Uterine smooth muscle cell (primary cell): ENCODE data around the gene STARD3. TPM values are rescaled to one million over a fixed set of nuclear protein-coding genes. Genes with fewer than 3 reads are reported as not detected.

Source experiments
- total RNA-seq: library from RNA; depleted of rRNA; stranded (reverse); fragments of >200 nt; gene quantifications from 2 replicates; pipeline ENCODE4 v1.2.3, GENCODE V29; 2014

The STARD3 gene
- total RNA-seq: 21.6 and 26.7 TPM in 2 replicates

GRCh38 chr17:39636927-39637736 lies at the start of gene STARD3:
STARD3 (plus strand) TSS chr17:39637144; CDS start chr17:39653532, 16,388 bp downstream.

DNA sequence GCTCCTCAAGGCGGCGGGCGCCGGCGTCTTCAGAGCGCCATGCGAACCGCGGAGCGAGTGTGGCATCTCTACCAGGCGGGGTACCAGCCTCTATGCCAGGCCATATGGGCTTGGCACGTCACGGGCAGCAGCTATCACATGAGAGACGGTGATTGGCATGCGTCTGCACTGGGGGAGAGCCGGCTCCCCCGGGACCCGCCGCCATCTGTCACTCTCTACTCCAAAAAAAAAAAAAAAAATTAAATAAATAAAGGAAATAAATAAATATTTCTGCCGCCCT lies 29.2 kb upstream of the STARD3 start, which contains the start of gene NEUROD2:
TSS of gene NEUROD2 (minus strand) at position 70 of the 280 bp plus-strand sequence. CDS start 1,321 bp downstream, outside the sequence.

GRCh38 chr17:39626171-39627046 lies 10.5 kb upstream of the STARD3 start, which contains the start of gene PPP1R1B:
PPP1R1B (plus strand) TSS chr17:39626952; CDS start chr17:39627393, 441 bp downstream.

GRCh38 chr17:39664581-39665561 lies 27.9 kb downstream of the STARD3 start, which contains the start of gene TCAP:
TCAP (plus strand) TSS chr17:39665349; CDS start chr17:39665360, 11 bp downstream.

GRCh38 chr17:39667945-39668924 lies 31.3 kb downstream of the STARD3 start, which contains the start of gene PNMT:
PNMT (plus strand) TSS chr17:39668453; CDS start chr17:39668476, 23 bp downstream.

GRCh38 chr17:39687546-39688474 lies 50.9 kb downstream of the STARD3 start, which contains the start of gene PGAP3:
PGAP3 (minus strand) TSS chr17:39688057; CDS start chr17:39688014, 43 bp downstream.

GRCh38 chr17:39699818-39700147 lies 62.8 kb downstream of the STARD3 start, which contains the start of gene ERBB2:
ERBB2 (plus strand) TSS chr17:39700064; CDS start chr17:39700239, 175 bp downstream.

Other genes starting within 250 kb of the STARD3 start
- 13.8 and 21.4 TPM in 2 replicates for gene FBXL20, start 235.5 kb upstream of the STARD3 start, total RNA-seq
- 20.5 and 22.7 TPM in 2 replicates for gene MED1, start 185.9 kb upstream of the STARD3 start, total RNA-seq
- 27.5 and 29.7 TPM in 2 replicates for gene CDK12, start 175.7 kb upstream of the STARD3 start, total RNA-seq
- not detected in 2 replicates for gene NEUROD2, start 29.2 kb upstream of the STARD3 start, total RNA-seq
- not detected in 2 replicates for gene PPP1R1B, start 10.2 kb upstream of the STARD3 start, total RNA-seq
- gene TCAP, start 28.2 kb downstream of the STARD3 start, total RNA-seq: 0.33 and 0.50 TPM in 2 replicates
- 0.22 TPM in 1 of 2 replicates, not detected in the other for gene PNMT, start 31.3 kb downstream of the STARD3 start, total RNA-seq
- 5.9 and 10.0 TPM in 2 replicates for gene PGAP3, start 50.9 kb downstream of the STARD3 start, total RNA-seq
- 28.0 and 37.5 TPM in 2 replicates for gene ERBB2, start 62.9 kb downstream of the STARD3 start, total RNA-seq
- gene MIEN1, start 93.4 kb downstream of the STARD3 start, total RNA-seq: 16.8 and 18.1 TPM in 2 replicates
- gene GRB7, start 100.8 kb downstream of the STARD3 start, total RNA-seq: 0.37 and 1.00 TPM in 2 replicates
- not detected in 2 replicates for gene IKZF3, start 227.2 kb downstream of the STARD3 start, total RNA-seq
- not detected in 2 replicates for gene ZPBP2, start 231.1 kb downstream of the STARD3 start, total RNA-seq